Upper lobe of left lung (tissue), 4 donors: ENCODE measurements around the gene PLPP7.

Experiments
- CTCF ChIP-seq, 6 experiments: fragments of 450-650 bp in 4 of 6; fragments of 200-600 bp in 2 of 6; sonication (generic) in 2 of 6; IDR thresholded peaks; one replicate each; pipeline ENCODE4 v1.5.1; 2016 to 2019; ENCODE audit warnings: antibody characterized with exemption in 6 of 6
- POLR2A ChIP-seq, 4 donors: fragments of 450-650 bp; IDR thresholded peaks; one replicate each; pipeline ENCODE4 v1.5.1; 2016 to 2017; ENCODE audit warnings: antibody characterized with exemption in 4 of 4, mild to moderate bottlenecking in 2 of 4
- POLR2AphosphoS5 ChIP-seq, 2 donors: sonication (generic); formaldehyde crosslinking; IDR thresholded peaks; one replicate each; pipeline ENCODE4 v1.5.1; 2017; ENCODE audit warnings: antibody characterized with exemption in 2 of 2

GRCh38 chr9:131349522-131349880 lies 60.0 kb downstream of the PLPP7 start:
- TF ChIP-seq CTCF (IDR thresholded peaks at IDR 0.05) = no peak
- no peak for TF ChIP-seq POLR2AphosphoS5 (IDR thresholded peaks at IDR 0.05)
- no peak for TF ChIP-seq POLR2A (IDR thresholded peaks at IDR 0.05)
